Mesothelial cell of epicardium (in vitro differentiated cells): ENCODE measurements around the gene CEACAM21. TPM values are rescaled to one million over a fixed set of nuclear protein-coding genes. Genes with fewer than 3 reads are reported as not detected.

ENCODE experiments used
- DNase-seq, 2 experiments: peaks; one replicate each; pipeline ENCODE4 v3.0.0; 2021; ENCODE audit warnings: low spot score in 2 of 2; ENCODE audit not compliant: unreplicated experiment in 2 of 2
- H3K27ac Mint-ChIP-seq: 2 replicates; pipeline ENCODE4 v1.8.0; 2021; ENCODE audit warnings: mixed read lengths
- H3K27me3 Mint-ChIP-seq: 2 replicates; pipeline ENCODE4 v1.8.0; 2021; ENCODE audit warnings: low read depth, mixed read lengths
- H3K36me3 Mint-ChIP-seq: 2 replicates; pipeline ENCODE4 v1.8.0; 2021; ENCODE audit warnings: mixed read lengths
- H3K4me1 Mint-ChIP-seq: 2 replicates; pipeline ENCODE4 v1.8.0; 2021; ENCODE audit warnings: mixed read lengths
- H3K4me3 Mint-ChIP-seq: 2 replicates; pipeline ENCODE4 v1.8.0; 2021; ENCODE audit warnings: mild to moderate bottlenecking, moderate library complexity, mixed read lengths
- H3K9me3 Mint-ChIP-seq: 2 replicates; pipeline ENCODE4 v1.8.0; 2021; ENCODE audit warnings: mixed read lengths
- total RNA-seq: library from RNA; stranded (reverse); gene quantifications from 3 replicates; pipeline ENCODE4 v1.2.1, GENCODE V29; 2021
- TF ChIP-seq, protein P1 (sequence below): fragments of 200-600 bp; sonication (generic); IDR thresholded peaks from one replicate; pipeline ENCODE4 v1.5.0; 2021; ENCODE audit warnings: antibody characterized with exemption; ENCODE audit not compliant: unreplicated experiment

The CEACAM21 gene
- total RNA-seq, 1 donor from 2014 or later, result not detected

DNA sequence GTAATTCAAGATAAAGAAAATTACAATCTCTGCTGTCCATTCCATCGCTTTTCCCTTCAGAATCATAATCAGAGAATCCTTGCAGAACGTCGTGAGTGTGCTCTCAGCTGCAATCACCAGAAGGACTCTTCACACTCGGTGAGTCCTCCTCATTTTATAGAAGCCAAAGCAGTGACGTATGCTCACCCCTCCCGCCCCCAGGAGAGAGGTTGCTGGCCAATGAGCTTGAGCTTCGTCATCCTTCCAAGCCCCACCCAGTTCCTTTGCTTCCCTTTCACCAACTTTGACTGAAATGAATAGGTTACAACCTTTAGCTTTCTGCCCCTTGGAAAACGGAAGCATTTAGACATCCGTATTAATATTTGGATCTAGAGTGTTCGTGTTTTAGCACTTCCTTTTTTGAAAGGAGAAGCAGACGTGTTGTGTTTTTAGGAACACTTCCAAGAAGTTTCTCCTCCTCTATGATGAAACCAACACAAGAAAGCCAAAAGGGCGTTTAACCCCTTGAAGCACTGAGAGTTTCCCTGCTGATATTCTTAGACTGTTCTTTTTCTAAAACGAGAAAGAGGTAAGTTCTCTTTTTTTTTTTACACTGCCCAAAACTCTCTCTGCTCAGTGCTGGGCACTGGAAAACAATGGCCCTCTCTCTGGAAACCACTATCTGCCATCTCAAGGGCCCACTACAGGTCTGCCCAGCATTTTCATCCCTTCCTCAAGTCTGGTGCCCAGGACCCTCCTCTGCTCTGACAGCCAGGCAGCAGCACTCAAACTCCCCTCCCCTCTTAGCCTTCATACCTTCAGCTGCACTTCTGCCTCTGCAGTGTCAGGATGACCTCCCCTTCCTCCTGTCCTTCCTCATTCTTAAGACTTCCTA lies 44.3 kb upstream of the CEACAM21 start:
- no peaks in the 10 kb centered on the region for H3K36me3 Mint-ChIP-seq
- no peak overlapping the region for H3K27ac Mint-ChIP-seq
- no peaks in the 10 kb centered on the region for H3K4me1 Mint-ChIP-seq
- H3K27me3 Mint-ChIP-seq, result no peaks in the 10 kb centered on the region
- H3K9me3 Mint-ChIP-seq, result peaks cover 80% of the 10 kb centered on the region
- TF ChIP-seq, protein P1, sequence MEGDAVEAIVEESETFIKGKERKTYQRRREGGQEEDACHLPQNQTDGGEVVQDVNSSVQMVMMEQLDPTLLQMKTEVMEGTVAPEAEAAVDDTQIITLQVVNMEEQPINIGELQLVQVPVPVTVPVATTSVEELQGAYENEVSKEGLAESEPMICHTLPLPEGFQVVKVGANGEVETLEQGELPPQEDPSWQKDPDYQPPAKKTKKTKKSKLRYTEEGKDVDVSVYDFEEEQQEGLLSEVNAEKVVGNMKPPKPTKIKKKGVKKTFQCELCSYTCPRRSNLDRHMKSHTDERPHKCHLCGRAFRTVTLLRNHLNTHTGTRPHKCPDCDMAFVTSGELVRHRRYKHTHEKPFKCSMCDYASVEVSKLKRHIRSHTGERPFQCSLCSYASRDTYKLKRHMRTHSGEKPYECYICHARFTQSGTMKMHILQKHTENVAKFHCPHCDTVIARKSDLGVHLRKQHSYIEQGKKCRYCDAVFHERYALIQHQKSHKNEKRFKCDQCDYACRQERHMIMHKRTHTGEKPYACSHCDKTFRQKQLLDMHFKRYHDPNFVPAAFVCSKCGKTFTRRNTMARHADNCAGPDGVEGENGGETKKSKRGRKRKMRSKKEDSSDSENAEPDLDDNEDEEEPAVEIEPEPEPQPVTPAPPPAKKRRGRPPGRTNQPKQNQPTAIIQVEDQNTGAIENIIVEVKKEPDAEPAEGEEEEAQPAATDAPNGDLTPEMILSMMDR, result no peak
- H3K4me3 Mint-ChIP-seq, result no peak overlapping the region
- no peak for DNase-seq

DNA sequence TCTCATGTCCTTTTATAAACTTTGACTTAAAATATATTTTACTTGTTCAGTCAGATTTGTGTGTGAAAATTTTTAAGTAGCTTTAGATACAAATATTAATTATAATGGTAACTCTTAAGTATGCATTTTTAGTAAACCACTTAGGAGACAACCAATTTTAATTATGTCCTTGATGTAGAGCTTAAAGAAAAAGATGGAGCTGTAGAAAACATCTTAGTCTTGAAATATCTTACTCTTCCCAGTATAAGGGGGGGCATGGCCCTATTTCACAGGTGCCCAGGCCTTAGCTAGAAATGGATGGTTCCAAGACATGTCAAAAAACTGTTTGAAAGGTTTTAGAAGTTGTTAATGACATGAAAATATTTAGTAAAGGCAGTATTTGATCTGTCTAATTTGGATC lies 43.4 kb upstream of the CEACAM21 start:
- H3K4me1 Mint-ChIP-seq, result no peaks in the 10 kb centered on the region
- H3K9me3 Mint-ChIP-seq, result peaks cover 79% of the 10 kb centered on the region
- TF ChIP-seq, protein P1, result no peak
- DNase-seq, result no peak
- no peaks in the 10 kb centered on the region for H3K27me3 Mint-ChIP-seq
- no peak overlapping the region for H3K27ac Mint-ChIP-seq
- H3K36me3 Mint-ChIP-seq, result no peaks in the 10 kb centered on the region
- no peak overlapping the region for H3K4me3 Mint-ChIP-seq

DNA sequence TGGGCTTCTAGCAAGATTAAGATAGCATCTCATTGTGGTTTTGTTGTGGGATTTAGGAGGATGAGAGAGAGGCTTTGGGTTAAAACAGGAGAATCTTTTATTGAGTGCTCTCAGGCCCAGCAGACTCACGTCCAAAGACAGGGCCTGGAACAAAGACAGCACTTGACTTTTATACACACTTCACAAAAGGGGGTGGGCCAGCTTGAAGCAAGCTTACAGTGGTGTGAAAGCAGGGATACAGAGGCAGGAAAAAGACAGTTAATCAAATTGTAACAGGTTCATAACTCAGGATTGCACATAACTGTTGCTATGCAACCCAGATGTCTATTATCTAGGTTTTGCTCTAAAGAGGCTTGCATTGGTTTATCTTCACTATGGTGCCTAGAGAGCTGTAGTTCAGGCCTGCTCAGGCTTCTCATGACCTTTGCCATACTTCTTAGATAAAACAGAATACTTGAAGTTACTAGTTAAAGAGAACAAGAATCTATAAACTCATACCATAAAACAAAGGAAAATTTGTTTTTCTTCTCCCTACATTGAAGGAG lies 42.2 kb upstream of the CEACAM21 start:
- Mint-ChIP-seq H3K36me3 (no peaks in the 10 kb centered on the region), H3K9me3 (peaks cover 72% of the 10 kb centered on the region), H3K4me1 (no peaks in the 10 kb centered on the region), H3K4me3 (no peak overlapping the region), H3K27me3 (no peaks in the 10 kb centered on the region), H3K27ac (no peak overlapping the region)
- no peak for DNase-seq
- TF ChIP-seq, protein P1, result no peak

DNA sequence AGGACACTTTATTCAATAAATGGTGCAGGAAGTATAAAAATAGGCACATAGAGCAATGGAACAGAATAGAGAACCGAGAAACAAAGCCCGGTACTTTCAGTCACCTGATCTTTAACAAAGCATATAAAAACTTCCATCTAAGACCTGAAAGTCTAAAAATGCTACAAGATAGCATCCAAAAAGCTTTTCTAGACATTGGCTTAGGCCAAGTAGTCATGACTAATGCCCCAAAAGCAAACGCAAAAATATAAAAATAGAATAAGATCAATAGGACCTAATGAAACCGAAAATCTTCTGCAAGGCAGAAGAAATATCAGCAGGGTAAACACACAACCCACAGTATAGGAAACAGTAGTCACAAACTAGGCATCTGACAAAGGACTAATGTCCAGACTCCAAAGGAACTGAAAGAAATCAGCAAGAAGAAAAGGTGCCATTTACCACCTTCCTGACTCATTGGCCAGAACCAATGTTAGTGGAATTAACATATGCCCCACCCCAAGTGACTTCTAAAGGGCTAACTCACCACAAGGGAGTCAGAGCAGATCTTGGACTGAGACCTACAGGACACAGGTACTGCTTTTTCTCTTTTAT lies 40.8 kb upstream of the CEACAM21 start:
- H3K27ac Mint-ChIP-seq, result no peak overlapping the region
- no peaks in the 10 kb centered on the region for H3K4me1 Mint-ChIP-seq
- TF ChIP-seq, protein P1, result no peak
- H3K27me3 Mint-ChIP-seq, result no peaks in the 10 kb centered on the region
- no peaks in the 10 kb centered on the region for H3K36me3 Mint-ChIP-seq
- H3K4me3 Mint-ChIP-seq, result no peak overlapping the region
- H3K9me3 Mint-ChIP-seq, result peaks cover 72% of the 10 kb centered on the region
- no peak for DNase-seq

DNA sequence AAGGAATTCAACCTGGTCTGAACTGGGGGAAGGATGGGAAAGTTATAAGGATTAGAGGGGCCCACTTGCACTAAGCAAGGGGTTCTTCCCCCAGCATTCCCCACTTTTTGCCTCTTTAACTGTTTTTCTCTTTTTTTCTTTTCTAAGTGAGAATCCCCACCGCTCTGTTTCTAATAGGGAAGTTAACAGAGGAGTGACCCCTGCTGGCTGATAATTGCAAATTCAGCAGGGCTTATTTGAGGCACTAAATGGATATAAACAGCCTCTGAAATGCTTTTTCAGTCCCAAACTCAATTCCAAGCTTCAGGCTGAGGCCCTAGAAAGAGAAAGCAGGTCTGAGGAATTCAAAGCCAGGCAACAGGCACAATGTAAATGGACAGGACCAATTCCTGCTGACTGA lies 38.2 kb upstream of the CEACAM21 start:
- no peaks in the 10 kb centered on the region for H3K27me3 Mint-ChIP-seq
- H3K4me3 Mint-ChIP-seq, result no peak overlapping the region
- H3K36me3 Mint-ChIP-seq, result no peaks in the 10 kb centered on the region
- no peak overlapping the region for H3K27ac Mint-ChIP-seq
- TF ChIP-seq, protein P1, result peak; percentile 22
- peaks cover 63% of the 10 kb centered on the region for H3K9me3 Mint-ChIP-seq
- no peak for DNase-seq
- no peaks in the 10 kb centered on the region for H3K4me1 Mint-ChIP-seq
